HG02938 (cell line): ENCODE measurements around the gene DSTN.

ENCODE experiments used
- ATAC-seq: cut with Tn5 transposase; IDR thresholded peaks from one replicate; pipeline ENCODE4 v1.9.1; 2021; ENCODE audit warnings: mild to moderate bottlenecking, moderate library complexity; ENCODE audit not compliant: unreplicated experiment

Gene DSTN

DNA sequence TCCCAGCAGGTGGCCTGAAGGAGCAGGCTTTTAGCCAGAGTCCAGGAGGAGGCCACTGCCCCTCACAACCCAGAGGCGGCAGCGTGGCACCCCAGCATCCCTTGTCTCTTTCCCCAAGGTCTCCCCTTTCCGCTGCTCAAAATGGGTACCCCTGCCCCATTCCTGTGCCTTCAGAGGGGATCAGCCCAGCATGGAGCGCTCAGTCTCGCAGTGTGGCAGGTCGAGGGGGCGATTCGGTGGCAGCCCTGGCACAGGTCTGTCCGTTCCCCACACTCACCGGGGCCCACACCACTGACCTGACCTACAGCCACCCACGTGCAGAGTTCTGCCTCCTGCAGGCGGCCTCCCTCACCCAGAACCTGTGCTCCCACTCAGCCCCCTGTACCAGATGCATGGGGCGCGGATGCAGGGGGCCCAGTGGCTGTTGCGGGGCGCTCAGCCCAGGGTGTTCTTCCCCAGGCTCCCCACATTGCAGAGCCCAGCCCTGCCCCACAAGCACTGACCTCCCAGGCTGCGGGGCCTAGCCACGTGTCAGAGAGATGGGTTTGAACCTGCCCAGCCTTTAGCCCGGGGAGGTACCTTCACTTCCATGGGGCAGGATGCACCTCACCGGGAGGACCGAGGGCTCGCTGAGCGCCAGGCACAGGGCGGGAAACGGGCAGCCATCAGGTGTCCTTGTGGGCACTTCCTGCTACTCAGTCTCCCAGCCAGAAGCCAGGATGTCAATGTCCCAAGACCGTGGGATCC, 41.8 kb downstream of the DSTN start:
- ATAC-seq = no peak

GRCh38 chr20:17612287-17612991, 42.6 kb downstream of the DSTN start:
- no peak for ATAC-seq

DNA sequence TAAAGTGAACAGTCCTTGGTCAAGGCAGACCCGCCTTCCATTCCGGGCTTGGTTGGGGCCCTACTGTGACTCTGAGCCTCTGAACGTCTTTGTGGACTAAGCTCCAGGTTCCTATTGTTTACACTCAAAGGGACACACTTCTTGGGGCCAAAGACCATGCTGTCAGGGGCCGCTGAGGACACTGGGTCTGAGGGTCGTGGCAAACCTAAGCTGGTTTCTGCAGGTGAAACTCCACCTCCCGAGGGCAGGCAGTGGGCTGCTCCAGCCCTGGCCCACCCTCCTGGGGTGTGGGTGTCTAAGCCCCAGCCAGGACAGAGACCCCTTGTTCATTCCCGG, 43.1 kb downstream of the DSTN start:
- no peak for ATAC-seq

DNA sequence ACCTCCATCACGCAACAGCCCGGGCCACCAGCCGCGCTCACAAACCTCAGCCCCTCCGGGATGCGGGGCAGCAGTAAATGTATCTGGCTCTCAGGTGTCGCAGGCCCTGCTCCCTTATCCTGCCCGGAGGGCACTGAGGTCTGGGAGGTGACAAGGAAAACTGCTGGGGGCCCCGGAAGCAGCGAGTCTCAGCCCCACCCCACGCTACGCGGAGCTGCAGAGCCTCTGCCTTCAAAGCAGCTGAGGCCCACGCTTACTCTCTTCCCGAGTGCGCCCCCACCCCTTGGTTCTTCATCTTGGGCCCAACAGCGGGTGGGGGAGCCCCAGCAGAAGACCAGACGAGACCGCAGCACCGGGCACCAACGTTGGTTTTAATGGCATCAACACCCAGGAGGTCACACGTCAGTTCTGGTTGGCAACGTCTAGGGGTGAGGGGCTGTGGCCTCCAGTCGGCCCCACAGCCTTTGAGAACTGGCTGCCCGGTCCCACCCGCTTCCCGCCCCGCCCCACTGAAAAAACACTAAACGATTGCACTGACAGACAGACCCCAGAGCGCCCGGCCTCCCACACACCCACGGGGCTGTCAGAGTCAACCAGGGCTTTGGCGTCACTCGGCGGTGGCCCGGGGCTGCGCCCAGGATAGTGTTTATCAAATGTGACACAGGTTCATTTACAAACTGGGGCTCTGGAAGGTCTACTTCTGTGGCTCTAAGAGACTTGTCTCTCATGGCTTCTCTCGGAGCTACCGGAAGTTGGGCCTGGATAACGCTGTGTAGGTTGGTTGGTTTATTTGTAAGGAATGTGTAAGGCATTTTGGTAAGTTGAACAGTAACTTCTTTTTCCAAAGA, 43.7 kb downstream of the DSTN start:
- no peak for ATAC-seq

- no peak for ATAC-seq
Observed at GRCh38 chr20:17614176-17614811, 44.4 kb downstream of the DSTN start.

DNA sequence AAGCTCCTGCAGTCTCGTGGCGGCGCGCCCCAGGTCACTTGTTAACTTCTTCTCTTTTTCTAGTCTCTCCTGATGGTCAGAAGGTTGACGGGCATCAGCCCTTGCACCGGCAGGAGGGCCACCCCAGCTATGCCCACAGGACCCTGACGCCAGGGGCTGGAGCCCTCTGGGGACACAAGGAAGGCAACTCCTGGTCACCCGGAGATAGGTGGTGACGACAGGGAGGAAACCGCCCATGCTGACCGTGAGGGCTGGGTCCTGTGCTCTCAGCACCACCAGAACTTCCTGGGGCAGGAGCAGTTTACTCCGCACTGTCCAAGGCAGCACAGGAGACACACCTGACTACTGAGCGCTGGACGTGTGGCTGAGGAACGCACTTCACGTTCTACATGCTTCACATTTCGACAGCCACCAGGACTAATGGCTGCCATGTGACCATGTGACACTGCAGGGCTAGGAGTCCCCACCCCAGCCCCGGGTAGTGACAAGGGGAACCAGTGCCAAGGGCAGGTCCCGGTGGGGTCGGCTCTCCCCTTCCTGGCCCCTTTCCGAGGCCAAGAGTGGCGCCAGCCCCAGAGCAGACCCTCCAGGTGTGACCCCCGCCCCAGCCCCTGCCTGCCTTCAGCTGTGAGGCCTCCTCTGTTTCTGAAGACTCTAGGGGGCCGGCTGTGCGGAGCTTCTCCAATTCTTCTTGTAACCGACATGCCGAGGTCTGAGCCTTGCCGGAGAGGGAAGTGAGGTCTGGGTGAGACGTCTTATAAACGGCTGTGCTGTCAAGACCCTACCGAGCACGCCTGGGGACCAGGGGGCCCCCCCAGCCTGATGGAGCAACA, 45.2 kb downstream of the DSTN start:
- ATAC-seq = no peak

DNA sequence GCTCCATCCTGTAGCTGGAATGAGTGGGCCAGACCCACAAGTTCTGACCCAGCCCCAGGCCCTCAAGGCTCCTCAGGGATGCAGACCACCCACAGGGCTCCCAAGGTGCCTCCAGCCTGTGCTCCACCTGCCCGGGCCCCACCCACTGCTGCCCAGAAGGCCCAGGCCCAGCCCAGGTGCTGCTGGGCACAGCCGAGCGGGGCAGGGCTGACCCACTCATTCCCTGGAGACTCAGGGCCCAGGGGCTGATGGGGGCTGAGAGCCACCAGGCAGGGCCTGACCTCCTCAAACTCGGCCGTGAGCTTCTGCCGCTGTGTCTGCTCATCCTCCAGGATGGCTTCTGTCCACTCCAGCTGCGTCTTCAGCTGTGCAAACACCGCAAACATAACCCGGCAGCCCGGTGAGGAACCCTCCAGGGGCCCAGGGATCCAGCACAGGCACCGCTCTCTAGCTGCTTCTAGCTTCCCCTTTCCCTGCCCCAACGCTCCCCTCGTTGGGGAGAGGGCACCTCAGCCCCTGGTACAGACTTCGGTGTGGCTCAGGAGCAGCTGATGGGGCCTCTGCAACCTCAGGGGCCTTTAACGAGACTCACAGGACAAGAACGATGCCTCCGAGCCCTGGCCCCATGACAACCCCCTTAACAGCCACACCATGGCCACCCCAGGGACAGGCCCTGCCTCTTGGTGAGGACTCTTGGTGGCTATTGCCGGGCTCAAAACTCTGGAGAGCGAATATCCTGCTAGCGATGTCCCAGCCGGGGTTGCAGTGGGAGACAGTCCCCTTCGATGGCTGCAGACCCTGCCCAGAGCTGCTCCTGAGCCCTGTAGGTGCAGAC, 46.0 kb downstream of the DSTN start:
- no peak for ATAC-seq

GRCh38 chr20:17616480-17617211, 46.8 kb downstream of the DSTN start:
- ATAC-seq = no peak

GRCh38 chr20:17617212-17617867, 47.5 kb downstream of the DSTN start:
- ATAC-seq = no peak

- ATAC-seq = no peak
Observed at GRCh38 chr20:17617868-17618672, 48.2 kb downstream of the DSTN start.

DNA sequence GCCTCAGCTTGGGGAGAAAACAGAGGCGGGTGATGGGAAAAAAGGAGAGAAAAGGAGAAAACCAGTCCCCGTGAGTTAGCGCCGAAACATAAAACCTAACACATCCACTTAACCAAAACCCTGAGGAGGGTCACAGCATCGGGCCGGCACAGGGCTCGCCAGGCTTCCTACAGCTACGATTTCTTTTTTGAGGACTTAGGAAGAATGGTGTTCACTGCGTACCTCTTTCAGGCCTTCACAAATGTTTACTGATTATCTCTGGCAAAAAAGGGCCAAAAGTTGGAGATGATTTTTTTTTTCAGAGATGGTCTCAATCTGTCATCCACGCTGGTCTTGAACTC, 48.8 kb downstream of the DSTN start:
- no peak for ATAC-seq

DNA sequence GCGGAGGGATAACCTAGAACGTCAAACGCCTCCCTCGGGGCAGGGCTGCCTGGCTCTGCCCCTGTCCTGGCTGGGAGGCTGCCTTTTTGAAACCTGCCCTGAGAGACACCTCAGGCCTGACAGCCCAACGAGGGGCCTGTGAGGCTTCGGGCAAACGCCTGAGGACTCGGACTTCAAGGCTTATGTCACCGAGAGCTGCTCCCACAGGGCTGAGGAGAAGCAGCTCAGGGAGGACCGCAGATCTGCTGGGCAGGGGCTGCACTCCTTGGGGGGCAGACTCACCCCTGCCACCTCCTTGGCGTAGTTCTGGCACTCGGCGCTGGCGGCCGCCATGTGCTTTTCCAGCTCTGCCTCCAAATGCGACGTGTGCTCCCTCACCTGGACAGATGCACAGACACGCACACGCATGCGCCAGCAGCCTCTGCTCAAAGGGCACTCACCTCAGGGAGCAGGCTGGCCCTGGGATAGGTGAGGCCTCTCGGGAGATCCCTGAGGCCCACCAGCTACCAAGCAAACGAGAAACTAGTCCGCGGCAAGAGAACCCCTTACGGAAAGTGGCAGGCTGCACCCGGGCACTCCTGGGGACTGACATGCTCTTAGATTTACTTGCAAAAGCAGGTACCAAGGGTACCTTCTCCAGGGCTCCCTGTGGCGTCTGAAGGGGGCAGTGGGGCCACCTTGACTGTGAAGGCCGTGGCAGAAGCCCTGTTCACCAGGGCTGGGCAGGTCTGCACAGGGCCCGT, 49.6 kb downstream of the DSTN start:
- ATAC-seq = no peak

DNA sequence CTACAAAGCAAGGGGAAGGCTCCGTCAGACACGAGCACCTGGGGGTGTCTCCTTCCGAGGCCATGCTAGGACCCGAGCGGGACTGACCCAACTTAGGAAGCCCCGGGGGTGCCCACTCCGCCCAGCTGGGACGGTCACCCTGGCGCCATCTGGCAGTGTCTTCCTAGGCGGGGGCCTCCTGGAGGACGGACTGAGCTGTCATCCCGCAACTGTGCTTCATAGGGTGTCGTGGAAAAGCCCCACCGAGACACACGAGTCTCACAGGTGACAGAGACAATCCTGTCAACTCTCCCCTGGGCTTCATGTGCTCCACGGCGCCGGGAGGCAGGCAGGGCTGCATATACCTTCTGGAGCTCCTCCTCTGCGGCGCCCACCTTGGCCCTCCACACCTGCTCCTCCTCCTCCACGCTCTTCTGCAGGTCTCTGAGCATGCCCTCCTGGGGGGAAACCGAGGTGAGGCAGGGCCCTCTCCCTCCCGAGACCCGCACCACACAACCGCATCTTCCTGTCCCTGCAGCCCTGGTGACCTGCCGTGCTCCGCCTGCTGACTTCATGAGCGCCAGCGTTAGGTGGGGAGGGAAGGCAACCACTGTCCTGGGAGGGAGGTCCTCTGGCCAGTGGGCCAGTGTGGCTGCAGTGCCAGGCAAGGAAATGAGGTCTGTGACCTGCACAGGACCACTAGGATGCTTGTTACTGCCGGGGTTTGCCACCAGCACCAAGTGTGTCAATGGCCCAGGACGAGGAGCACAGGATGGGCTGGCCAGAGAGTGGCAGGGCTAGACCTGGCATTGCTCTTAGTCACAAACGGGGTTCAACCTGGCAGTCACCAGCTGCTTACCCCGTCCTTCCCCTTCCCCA, 50.7 kb downstream of the DSTN start:
- ATAC-seq = no peak

GRCh38 chr20:17621229-17621968, 51.5 kb downstream of the DSTN start:
- no peak for ATAC-seq

DNA sequence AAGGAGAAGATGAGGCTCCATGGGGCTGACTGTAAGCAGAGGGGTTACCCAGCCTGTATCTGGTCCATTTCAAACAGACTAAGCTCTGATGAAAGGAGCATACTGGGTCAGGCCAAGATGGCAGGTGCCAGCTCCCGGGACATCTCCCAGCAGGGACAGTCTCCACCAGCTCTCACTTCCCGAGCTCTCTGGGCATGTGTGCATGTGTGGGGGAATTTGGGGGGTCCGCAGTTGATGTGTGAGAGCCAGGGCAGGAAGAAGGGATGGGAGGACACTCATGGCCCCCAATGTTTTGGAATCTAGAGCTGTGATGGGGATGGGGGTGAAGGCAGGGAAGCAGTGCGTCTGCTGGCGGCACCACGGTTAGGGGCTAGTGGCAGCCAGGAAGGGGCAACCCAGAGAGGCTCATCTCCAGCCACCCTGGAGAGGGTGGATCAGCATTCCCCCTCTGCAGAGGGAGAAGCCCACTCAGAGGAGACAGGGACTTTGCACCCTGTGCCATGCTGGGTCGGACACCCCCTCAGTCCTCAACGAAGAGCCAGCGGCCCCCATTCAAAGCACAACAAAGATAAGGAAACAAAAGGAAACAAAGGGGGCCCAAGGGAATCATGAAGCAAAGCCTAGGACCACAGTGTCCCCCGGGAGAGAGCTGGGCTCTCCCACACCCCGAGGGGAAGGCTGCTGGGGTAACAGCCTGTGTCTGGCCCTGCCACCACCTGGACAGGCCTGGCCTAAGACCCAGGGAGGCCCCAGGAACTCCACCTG, 52.4 kb downstream of the DSTN start:
- ATAC-seq = no peak
